HG03095 (cell line): ENCODE data around the gene RASAL3.
A peak's percentile ranks its signal among the peaks of the same experiment; 100 is the strongest.
"Not testable (repeated sequence)": the region's sequence is repeated elsewhere in the genome, so short reads cannot be mapped to it uniquely, and the experiment has no call there.

Experiments
- ATAC-seq: cut with Tn5 transposase; IDR thresholded peaks from one replicate; pipeline ENCODE4 v1.9.1; 2021; ENCODE audit warnings: moderate library complexity; ENCODE audit not compliant: unreplicated experiment

Gene RASAL3

GRCh38 chr19:15475169-15475568 lies 10.8 kb upstream of the RASAL3 start:
- no peak for ATAC-seq

- ATAC-seq = not testable (repeated sequence)
These were observed 9.5 kb upstream of the RASAL3 start for GRCh38 chr19:15473821-15474220.

- no peak for ATAC-seq
These were observed 7.3 kb upstream of the RASAL3 start for GRCh38 chr19:15471639-15472101.

GRCh38 chr19:15469513-15470297 lies 5.4 kb upstream of the RASAL3 start:
- no peak for ATAC-seq

GRCh38 chr19:15468675-15469512 lies 4.5 kb upstream of the RASAL3 start:
- ATAC-seq = no peak

GRCh38 chr19:15467734-15468214 lies 3.4 kb upstream of the RASAL3 start:
- ATAC-seq = no peak

GRCh38 chr19:15466851-15467733 lies 2.7 kb upstream of the RASAL3 start:
- ATAC-seq = peak; percentile 43

- ATAC-seq = no peak
These were observed 428 bp downstream of the RASAL3 start for GRCh38 chr19:15463861-15464371.

GRCh38 chr19:15461694-15462093 lies 2.6 kb downstream of the RASAL3 start:
- no peak for ATAC-seq

- ATAC-seq = no peak
These were observed 6.5 kb downstream of the RASAL3 start for GRCh38 chr19:15457701-15458484.

- ATAC-seq = no peak
These were observed 7.3 kb downstream of the RASAL3 start for GRCh38 chr19:15456871-15457700.

- ATAC-seq = no peak
These were observed 7.9 kb downstream of the RASAL3 start for GRCh38 chr19:15456441-15456840.

- ATAC-seq = no peak
These were observed 8.3 kb downstream of the RASAL3 start for GRCh38 chr19:15455996-15456395.

- ATAC-seq = no peak
These were observed 10.2 kb downstream of the RASAL3 start for GRCh38 chr19:15453906-15454860.

GRCh38 chr19:15453091-15453578 lies 11.2 kb downstream of the RASAL3 start:
- ATAC-seq = no peak

GRCh38 chr19:15452111-15453047 lies 12.0 kb downstream of the RASAL3 start:
- no peak for ATAC-seq

- no peak for ATAC-seq
These were observed 13.8 kb downstream of the RASAL3 start for GRCh38 chr19:15450528-15450890.
